ENCODE results near the gene PRSS56.

GRCh38 chr2:232544674-232545073 lies 24.5 kb downstream of the PRSS56 start:
- TF ChIP-seq CTCF (IDR thresholded peaks at IDR 0.05), result no peak
- no peak for TF ChIP-seq POLR2A (IDR thresholded peaks at IDR 0.05)
